Endothelial cell of umbilical vein (primary cell): Measurements from ENCODE around the gene PHPT1. TPM values are rescaled to one million over a fixed set of nuclear protein-coding genes. Genes with fewer than 3 reads are reported as not detected.

Experiments
- BruUV-seq: library from RNA; stranded (reverse); fragments of 400-500 nt; replicated peaks from 2 replicates; lab custom pipeline; 2021; lab: Mats Ljungman, UMichigan
- CTCF ChIA-PET: fragments of 300-600, 350-600 bp; sonication (Branson Sonifier 250); formaldehyde crosslinking; loops from one replicate; lab custom pipeline; 2021; ENCODE audit warnings: antibody characterized with exemption, inconsistent platforms; lab: Charles Lee
- POLR2A ChIA-PET: fragments of 300-600, 350-600 bp; sonication (Branson Sonifier 250); formaldehyde crosslinking; loops from one replicate; lab custom pipeline; 2021; ENCODE audit warnings: antibody characterized with exemption, inconsistent platforms; lab: Charles Lee
- DNase-seq: peaks from one replicate; pipeline ENCODE4 v3.0.0-alpha.2; 2011; ENCODE audit warnings: low read depth, low spot score
- FAIRE-seq: peaks from 2 replicates; lab custom pipeline; 2011; peaks lifted over from hg19 to GRCh38; lab: Jason Lieb, UNC
- H2AFZ ChIP-seq: 2 replicates; pipeline ENCODE4 v1.6.0; 2012; ENCODE audit warnings: low read depth, low read length, control low read depth, inconsistent platforms
- H3K27ac ChIP-seq: 2 replicates; pipeline ENCODE4 v1.5.1; 2011; ENCODE audit warnings: low read depth, mild to moderate bottlenecking, control low read depth, low read length, moderate library complexity; ENCODE audit not compliant: insufficient read depth
- H3K27me3 ChIP-seq, 2 experiments: 2 replicates each; pipeline versions ENCODE4 v1.6.0 to v1.6.1; 2011; ENCODE audit warnings: low read length in 2 of 2, mixed read lengths in 1 of 2; ENCODE audit not compliant: control insufficient read depth in 2 of 2, insufficient read depth in 2 of 2
- H3K36me3 ChIP-seq, 2 experiments: 2 replicates in 1 of 2; 3 replicates in 1 of 2; pipeline ENCODE4 v1.5.1; 2011; ENCODE audit warnings: low read length in 2 of 2, mild to moderate bottlenecking in 1 of 2, moderate library complexity in 1 of 2; ENCODE audit not compliant: control insufficient read depth in 2 of 2, insufficient read depth in 2 of 2; ENCODE audit errors: extremely low read depth in 1 of 2
- H3K4me1 ChIP-seq: 3 replicates; pipeline ENCODE4 v1.5.1; 2011; ENCODE audit warnings: mild to moderate bottlenecking, low read length; ENCODE audit not compliant: control insufficient read depth, insufficient read depth; ENCODE audit errors: extremely low read depth
- H3K4me2 ChIP-seq: 2 replicates; pipeline ENCODE4 v1.6.1; 2011; ENCODE audit warnings: low read length, control low read depth, mixed read lengths; ENCODE audit not compliant: insufficient read depth
- H3K4me3 ChIP-seq, 3 experiments: fragments of 200-600 bp in 1 of 3; sonication (generic), shearing (Covaris generic) in 1 of 3; replicated peaks in 1 of 3; 2 replicates each; pipeline ENCODE4 v1.5.1; 2011 to 2016; ENCODE audit warnings: control low read depth in 3 of 3, low read length in 3 of 3, mild to moderate bottlenecking in 2 of 3, inconsistent platforms in 1 of 3, low read depth in 1 of 3, moderate library complexity in 1 of 3; ENCODE audit not compliant: insufficient read depth in 1 of 3
- H3K79me2 ChIP-seq: 2 replicates; pipeline ENCODE4 v1.6.0; 2012; ENCODE audit warnings: low read length, inconsistent platforms; ENCODE audit not compliant: control insufficient read depth, insufficient read depth
- H3K9ac ChIP-seq: replicated peaks from 2 replicates; pipeline ENCODE3; 2011; ENCODE audit warnings: low read length, control low read depth; ENCODE audit not compliant: insufficient read depth; ENCODE audit errors: extremely low read depth
- H3K9me1 ChIP-seq: replicated peaks from 3 replicates; pipeline ENCODE4 v1.6.0; 2011; ENCODE audit warnings: mild to moderate bottlenecking, low read length; ENCODE audit not compliant: control insufficient read depth, insufficient read depth; ENCODE audit errors: extremely low read depth
- H3K9me3 ChIP-seq: replicated peaks from 2 replicates; pipeline ENCODE4 v1.5.1; 2012; ENCODE audit warnings: low read length, inconsistent platforms; ENCODE audit not compliant: control insufficient read depth, insufficient read depth
- H4K20me1 ChIP-seq: replicated peaks from 2 replicates; pipeline ENCODE3; 2011; ENCODE audit warnings: mild to moderate bottlenecking, low read length; ENCODE audit not compliant: control insufficient read depth, insufficient read depth; ENCODE audit errors: extremely low read depth
- CTCF ChIP-seq, 2 donors: IDR thresholded peaks; 1 replicate in 1 of 2; 2 replicates in 1 of 2; pipeline ENCODE4 v1.5.1; 2011; ENCODE audit warnings: low read length in 2 of 2, mild to moderate bottlenecking in 2 of 2, moderate library complexity in 2 of 2, control low read depth in 1 of 2, inconsistent platforms in 1 of 2, low read depth in 1 of 2; ENCODE audit not compliant: insufficient read depth in 1 of 2; ENCODE audit errors: extremely low read depth in 1 of 2
- EZH2 ChIP-seq: IDR thresholded peaks from 2 replicates; pipeline ENCODE4 v1.6.1; 2012; ENCODE audit warnings: borderline replicate concordance, low read depth, mild to moderate bottlenecking, moderate library complexity, low read length, inconsistent platforms; ENCODE audit not compliant: severe bottlenecking
- FOS ChIP-seq: IDR thresholded peaks from 2 replicates; pipeline ENCODE4 v1.6.1; 2011; ENCODE audit warnings: mild to moderate bottlenecking, low read length, moderate library complexity, borderline replicate concordance; ENCODE audit not compliant: insufficient read depth
- GATA2 ChIP-seq: IDR thresholded peaks from 2 replicates; pipeline ENCODE4 v1.7.0; 2011; ENCODE audit warnings: low read depth, mild to moderate bottlenecking, moderate library complexity, mixed read lengths, low read length; ENCODE audit not compliant: insufficient read length, insufficient read depth
- JUN ChIP-seq: IDR thresholded peaks from 2 replicates; pipeline ENCODE4 v1.6.1; 2011; ENCODE audit warnings: borderline replicate concordance, low read depth; ENCODE audit not compliant: insufficient read length, insufficient read depth
- MAX ChIP-seq: IDR thresholded peaks from 2 replicates; pipeline ENCODE4 v1.6.1; 2011; ENCODE audit not compliant: insufficient read depth, insufficient read length
- MYC ChIP-seq: IDR thresholded peaks from one replicate; pipeline ENCODE4 v1.6.1; 2011; ENCODE audit warnings: mild to moderate bottlenecking, low read depth, low read length
- POLR2A ChIP-seq: IDR thresholded peaks from 2 replicates; pipeline ENCODE4 v1.6.1; 2012; ENCODE audit warnings: low read depth, mild to moderate bottlenecking, control low read depth, low read length
- POLR2AphosphoS5 ChIP-seq: IDR thresholded peaks from 2 replicates; pipeline ENCODE4 v1.6.1; 2012; ENCODE audit warnings: low read depth, mild to moderate bottlenecking, control low read depth, low read length, moderate library complexity; ENCODE audit not compliant: insufficient read depth
- dilution Hi-C: fragments of 300-500 bp; cut with MboI; formaldehyde crosslinking; loops from one replicate; pipeline ENCODE4 v1.15.0; 2019; ENCODE audit warnings: low sequenced_read_pairs; ENCODE audit not compliant: extremely low pct_ligation_motif_present
- intact Hi-C: fragments of 100-400 bp; cut with micrococcal nuclease; formaldehyde crosslinking; loops from one replicate; pipeline ENCODE4 v1.10.0; 2022
- polyA plus RNA-seq, 4 experiments: library from polyadenylated mRNA; depleted of rRNA in 3 of 4; stranded (reverse) in 3 of 4; unstranded in 1 of 4; fragments of >200 nt; gene quantifications; 2 replicates each; pipeline versions ENCODE4 v1.2.1 to v1.2.3, GENCODE V29; 2011 to 2012; ENCODE audit warnings: missing spikeins in 1 of 4
- total RNA-seq: library from RNA; stranded (reverse); gene quantifications from 2 replicates; pipeline ENCODE4 v1.2.3, GENCODE V29; 2021

PHPT1 gene
- total and polyA plus RNA-seq, 2 donors (not counting 3 experiments of a cell fraction or from before 2014, with no cell fraction given) = 139 to 319 TPM

- Histone ChIP-seq H3K4me1 (peaks cover 6% of the 10 kb centered on the region), H3K9ac (no peak overlapping the region), H3K4me2 (no peak overlapping the region), H3K27me3 (no peaks in the 10 kb centered on the region), H3K36me3 (peaks cover 8 to 12% of the 10 kb centered on the region in 2 experiments), H3K9me3 (no peaks in the 10 kb centered on the region), H3K27ac (no peak overlapping the region), H3K4me3 (no peak overlapping the region), H2AFZ (no peak overlapping the region), H4K20me1 (no peaks in the 10 kb centered on the region), H3K9me1 (no peaks in the 10 kb centered on the region), H3K79me2 (peaks cover 24% of the 10 kb centered on the region)
- TF ChIP-seq FOS (no peak), POLR2A (no peak), MYC (no peak), POLR2AphosphoS5 (no peak), MAX (no peak), CTCF (IDR thresholded peaks at IDR 0.05; ENCODE audit: extremely low read depth in 1 of 2, insufficient read depth in 1 of 2, low read depth in 1 of 2, low read length in 2 of 2) (no peak), EZH2 (no peak), GATA2 (no peak), JUN (no peak)
- CTCF ChIA-PET = no interaction called here
- dilution Hi-C loops = no loop called here
- BruUV-seq = no TSS peak
- DNase-seq = no peak
- FAIRE-seq = no peak
- POLR2A ChIA-PET = no interaction called here
- intact Hi-C loops = loop anchor here (5.0 kb wide), 1 partner anchor 70 kb away; no protein-coding TSS in a partner anchor
These were observed 18.3 kb downstream of the PHPT1 start for GRCh38 chr9:136867480-136867879.
